Esophagus muscularis mucosa (tissue), 4 donors: ENCODE data around the gene FDX2.

Source experiments
- EP300 ChIP-seq: sonication (generic); formaldehyde crosslinking; IDR thresholded peaks from one replicate; pipeline ENCODE4 v1.6.1; 2017; ENCODE audit warnings: antibody characterized with exemption
- POLR2A ChIP-seq: fragments of 450-650 bp; IDR thresholded peaks from one replicate; pipeline ENCODE4 v1.6.1; 2017; ENCODE audit warnings: antibody characterized with exemption, moderate library complexity, mild to moderate bottlenecking, low read depth
- POLR2AphosphoS5 ChIP-seq, 2 donors: sonication (generic); formaldehyde crosslinking; IDR thresholded peaks; one replicate each; pipeline ENCODE4 v1.6.1; 2017; ENCODE audit warnings: antibody characterized with exemption in 2 of 2
- TF ChIP-seq, protein P1 (sequence below), 3 experiments: fragments of 200-600 bp in 2 of 3; fragments of 450-650 bp in 1 of 3; sonication (generic) in 2 of 3; IDR thresholded peaks; one replicate each; pipeline ENCODE4 v1.5.1; 2017 to 2019; ENCODE audit warnings: antibody characterized with exemption in 3 of 3, mild to moderate bottlenecking in 2 of 3, moderate library complexity in 1 of 3

DNA sequence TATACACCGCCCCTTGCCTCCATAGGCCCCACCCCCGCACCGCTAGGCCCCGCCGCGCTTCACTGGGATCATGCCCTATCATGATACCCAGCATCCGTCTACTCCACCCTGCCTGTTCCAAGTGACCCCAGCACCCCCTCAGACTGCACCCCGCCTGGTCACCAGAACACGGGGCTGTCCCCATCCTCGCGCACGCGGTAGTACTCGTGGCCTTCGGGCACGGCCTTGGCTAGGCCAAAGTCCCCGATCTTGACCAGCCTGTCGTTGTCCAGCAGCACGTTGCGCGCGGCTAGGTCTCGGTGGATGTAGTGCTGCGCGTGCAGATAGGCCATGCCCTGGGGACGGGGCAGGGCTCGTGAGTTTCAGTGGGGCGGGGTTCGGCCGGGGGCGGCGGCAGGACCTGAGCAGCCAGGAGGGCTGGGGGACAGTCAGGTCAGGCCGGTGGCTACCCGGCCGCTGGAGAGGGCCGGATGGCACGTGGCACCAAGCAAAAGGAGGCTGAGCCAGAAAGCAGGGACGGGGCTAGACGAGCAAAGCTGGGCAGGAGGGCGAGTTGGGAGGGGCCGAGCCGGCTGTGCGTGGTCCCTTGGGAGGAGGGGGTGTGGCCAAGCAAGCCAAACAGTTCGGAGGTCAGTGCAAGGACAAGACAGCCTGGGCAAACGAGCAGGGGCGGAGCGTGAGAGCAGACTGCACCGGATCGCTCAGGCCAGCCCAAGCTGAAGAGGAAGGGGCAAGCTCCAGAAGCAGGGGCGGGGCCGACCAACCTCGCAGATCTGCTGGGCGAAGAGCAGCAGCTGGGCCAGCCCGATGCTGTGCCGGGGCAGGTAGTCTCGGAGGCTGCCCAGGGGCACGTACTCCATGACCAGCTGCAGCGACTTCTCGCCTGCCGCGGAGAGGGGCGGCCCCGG is 37.2 kb upstream of the FDX2 start:
- TF ChIP-seq EP300 = no peak
- TF ChIP-seq, protein P1, sequence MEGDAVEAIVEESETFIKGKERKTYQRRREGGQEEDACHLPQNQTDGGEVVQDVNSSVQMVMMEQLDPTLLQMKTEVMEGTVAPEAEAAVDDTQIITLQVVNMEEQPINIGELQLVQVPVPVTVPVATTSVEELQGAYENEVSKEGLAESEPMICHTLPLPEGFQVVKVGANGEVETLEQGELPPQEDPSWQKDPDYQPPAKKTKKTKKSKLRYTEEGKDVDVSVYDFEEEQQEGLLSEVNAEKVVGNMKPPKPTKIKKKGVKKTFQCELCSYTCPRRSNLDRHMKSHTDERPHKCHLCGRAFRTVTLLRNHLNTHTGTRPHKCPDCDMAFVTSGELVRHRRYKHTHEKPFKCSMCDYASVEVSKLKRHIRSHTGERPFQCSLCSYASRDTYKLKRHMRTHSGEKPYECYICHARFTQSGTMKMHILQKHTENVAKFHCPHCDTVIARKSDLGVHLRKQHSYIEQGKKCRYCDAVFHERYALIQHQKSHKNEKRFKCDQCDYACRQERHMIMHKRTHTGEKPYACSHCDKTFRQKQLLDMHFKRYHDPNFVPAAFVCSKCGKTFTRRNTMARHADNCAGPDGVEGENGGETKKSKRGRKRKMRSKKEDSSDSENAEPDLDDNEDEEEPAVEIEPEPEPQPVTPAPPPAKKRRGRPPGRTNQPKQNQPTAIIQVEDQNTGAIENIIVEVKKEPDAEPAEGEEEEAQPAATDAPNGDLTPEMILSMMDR (IDR thresholded peaks at IDR 0.05) = no peak
- TF ChIP-seq POLR2AphosphoS5 (IDR thresholded peaks at IDR 0.05) = no peak
- TF ChIP-seq POLR2A = no peak
